Measurements from ENCODE around the gene SSTR3. TPM values are rescaled to one million over a fixed set of nuclear protein-coding genes. Genes with fewer than 3 reads are reported as not detected.

SSTR3 gene
- total and polyA plus RNA-seq, 2 of the 13 experiments (the other 11 are each of a cell fraction or from before 2014, with no cell fraction given), result 0.08 to 0.64 TPM

DNA sequence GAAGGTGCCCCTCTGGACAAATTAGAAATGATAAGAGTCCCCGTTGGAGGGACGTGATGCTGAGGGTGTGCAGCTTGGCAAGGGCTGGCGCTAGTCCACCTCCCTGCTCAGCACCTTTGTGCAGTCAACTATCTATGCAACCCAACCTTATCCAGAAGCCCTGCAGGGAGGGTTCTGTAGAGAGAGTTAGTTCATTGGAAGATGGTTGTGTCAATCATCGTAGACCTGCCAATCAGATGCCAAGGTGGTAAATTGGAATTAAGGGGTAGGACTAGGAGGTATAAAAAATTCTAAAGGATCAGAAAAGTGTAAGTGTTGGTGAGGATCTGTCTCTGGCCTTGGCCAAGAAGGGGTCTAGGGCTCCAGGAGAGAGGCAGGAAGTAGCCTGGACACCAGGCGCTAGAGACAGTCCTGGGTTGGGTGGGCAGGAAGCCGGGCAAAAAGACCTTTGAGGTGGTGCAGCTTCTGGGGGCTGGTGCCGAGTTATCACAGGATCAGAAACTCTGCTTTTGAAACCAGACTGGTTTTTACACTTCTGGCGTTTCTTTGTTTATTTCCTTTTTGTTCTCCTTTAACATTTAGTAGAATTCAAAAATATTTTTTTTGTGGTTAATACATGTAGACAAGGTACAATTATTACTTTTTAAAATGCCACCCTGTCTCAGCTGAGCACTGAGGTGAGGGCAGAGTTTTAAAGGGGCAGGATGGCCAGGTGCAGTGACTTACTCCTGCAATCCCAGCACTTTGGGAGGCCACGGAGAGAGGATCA lies 25.9 kb downstream of the SSTR3 start:
- H4K20me1 ChIP-seq (ENCODE audit: insufficient read depth, low read length), result no peaks in the 10 kb centered on the region
- no peak overlapping the region for H3K27ac ChIP-seq (ENCODE audit: extremely low read length, insufficient read depth, low read length)
- H3K4me3 ChIP-seq (replicated peaks in 1 of 3; ENCODE audit: insufficient read depth in 1 of 3, low read depth in 2 of 3, low read length in 3 of 3), result no peak overlapping the region
- no peaks in the 10 kb centered on the region for H3K79me2 ChIP-seq (ENCODE audit: insufficient read depth, low read length)
- intact Hi-C loops (cut with micrococcal nuclease; ENCODE audit: unreplicated experiment) (no loop called here), in situ Hi-C loops (cut with HindIII; ENCODE audit: extremely low pct_ligation_motif_present, low pct_unique_long_range_greater_than_20kb) (no loop called here)
- FAIRE-seq, result no peak
- DNase-seq (ENCODE audit: low spot score), result peak; percentile 64
- ChIA-PET POLR2A (interaction anchor here (2.2 kb wide), 2 partner anchors 11 to 13 kb away, joined by 7 to 11 read pairs; no protein-coding TSS in a partner anchor), CTCF (ENCODE audit: low intra/inter-chr PET ratio, low total read pairs) (no interaction called here)
- H3K4me1 ChIP-seq (ENCODE audit: insufficient read depth, low read length), result peaks cover 22% of the 10 kb centered on the region
- H2AFZ ChIP-seq (ENCODE audit: low read length), result no peak overlapping the region
- no peak overlapping the region for H3K9ac ChIP-seq (ENCODE audit: insufficient read depth, low read depth, low read length)
- no peaks in the 10 kb centered on the region for H3K36me3 ChIP-seq (replicated peaks in 1 of 2; ENCODE audit: control insufficient read depth in 1 of 2, insufficient read depth in 2 of 2, low read length in 2 of 2)
- WGBS (ENCODE audit: low lambda C conversion rate), result 70% methylated on average over 9 of the region's 9 CpGs
- ATAC-seq, result peak; percentile 44
- H3K4me2 ChIP-seq (ENCODE audit: low read depth, low read length), result no peak overlapping the region; the same call in 1 of the 2 replicates
- no peaks in the 10 kb centered on the region for H3K27me3 ChIP-seq (ENCODE audit: control insufficient read depth in 1 of 2, insufficient read depth in 2 of 2, low read length in 2 of 2)
- H3K9me3 ChIP-seq (ENCODE audit: low read length), result no peaks in the 10 kb centered on the region
- no TSS peak for BruUV-seq (replicated peaks)
- TF ChIP-seq ZMYM2 (CRISPR knock-in tag; IDR thresholded peaks at IDR 0.05), result no peak
- no peak for TF ChIP-seq ZNF232 (CRISPR knock-in tag; IDR thresholded peaks at IDR 0.05; ENCODE audit: borderline replicate concordance)
- TF ChIP-seq, protein P1, sequence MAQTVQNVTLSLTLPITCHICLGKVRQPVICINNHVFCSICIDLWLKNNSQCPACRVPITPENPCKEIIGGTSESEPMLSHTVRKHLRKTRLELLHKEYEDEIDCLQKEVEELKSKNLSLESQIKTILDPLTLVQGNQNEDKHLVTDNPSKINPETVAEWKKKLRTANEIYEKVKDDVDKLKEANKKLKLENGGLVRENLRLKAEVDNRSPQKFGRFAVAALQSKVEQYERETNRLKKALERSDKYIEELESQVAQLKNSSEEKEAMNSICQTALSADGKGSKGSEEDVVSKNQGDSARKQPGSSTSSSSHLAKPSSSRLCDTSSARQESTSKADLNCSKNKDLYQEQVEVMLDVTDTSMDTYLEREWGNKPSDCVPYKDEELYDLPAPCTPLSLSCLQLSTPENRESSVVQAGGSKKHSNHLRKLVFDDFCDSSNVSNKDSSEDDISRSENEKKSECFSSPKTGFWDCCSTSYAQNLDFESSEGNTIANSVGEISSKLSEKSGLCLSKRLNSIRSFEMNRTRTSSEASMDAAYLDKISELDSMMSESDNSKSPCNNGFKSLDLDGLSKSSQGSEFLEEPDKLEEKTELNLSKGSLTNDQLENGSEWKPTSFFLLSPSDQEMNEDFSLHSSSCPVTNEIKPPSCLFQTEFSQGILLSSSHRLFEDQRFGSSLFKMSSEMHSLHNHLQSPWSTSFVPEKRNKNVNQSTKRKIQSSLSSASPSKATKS (CRISPR knock-in tag; IDR thresholded peaks at IDR 0.05), result no peak
- TF ChIP-seq ZNF768 (CRISPR knock-in tag; IDR thresholded peaks at IDR 0.05), result no peak
- no peak for TF ChIP-seq RARG (CRISPR knock-in tag; IDR thresholded peaks at IDR 0.05; ENCODE audit: low read depth)
- TF ChIP-seq, protein P2, sequence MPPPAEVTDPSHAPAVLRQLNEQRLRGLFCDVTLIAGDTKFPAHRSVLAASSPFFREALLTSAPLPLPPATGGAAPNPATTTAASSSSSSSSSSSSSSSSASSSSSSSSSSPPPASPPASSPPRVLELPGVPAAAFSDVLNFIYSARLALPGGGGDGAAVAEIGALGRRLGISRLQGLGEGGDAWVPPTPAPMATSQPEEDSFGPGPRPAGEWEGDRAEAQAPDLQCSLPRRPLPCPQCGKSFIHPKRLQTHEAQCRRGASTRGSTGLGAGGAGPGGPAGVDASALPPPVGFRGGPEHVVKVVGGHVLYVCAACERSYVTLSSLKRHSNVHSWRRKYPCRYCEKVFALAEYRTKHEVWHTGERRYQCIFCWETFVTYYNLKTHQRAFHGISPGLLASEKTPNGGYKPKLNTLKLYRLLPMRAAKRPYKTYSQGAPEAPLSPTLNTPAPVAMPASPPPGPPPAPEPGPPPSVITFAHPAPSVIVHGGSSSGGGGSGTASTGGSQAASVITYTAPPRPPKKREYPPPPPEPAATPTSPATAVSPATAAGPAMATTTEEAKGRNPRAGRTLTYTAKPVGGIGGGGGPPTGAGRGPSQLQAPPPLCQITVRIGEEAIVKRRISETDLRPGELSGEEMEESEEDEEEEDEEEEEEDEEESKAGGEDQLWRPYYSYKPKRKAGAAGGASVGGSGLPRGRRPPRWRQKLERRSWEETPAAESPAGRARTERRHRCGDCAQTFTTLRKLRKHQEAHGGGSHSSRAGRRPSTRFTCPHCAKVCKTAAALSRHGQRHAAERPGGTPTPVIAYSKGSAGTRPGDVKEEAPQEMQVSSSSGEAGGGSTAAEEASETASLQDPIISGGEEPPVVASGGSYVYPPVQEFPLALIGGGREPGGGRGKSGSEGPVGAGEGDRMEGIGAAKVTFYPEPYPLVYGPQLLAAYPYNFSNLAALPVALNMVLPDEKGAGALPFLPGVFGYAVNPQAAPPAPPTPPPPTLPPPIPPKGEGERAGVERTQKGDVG (CRISPR knock-in tag; IDR thresholded peaks at IDR 0.05; ENCODE audit: borderline replicate concordance), result no peak
- TF ChIP-seq, protein P3, sequence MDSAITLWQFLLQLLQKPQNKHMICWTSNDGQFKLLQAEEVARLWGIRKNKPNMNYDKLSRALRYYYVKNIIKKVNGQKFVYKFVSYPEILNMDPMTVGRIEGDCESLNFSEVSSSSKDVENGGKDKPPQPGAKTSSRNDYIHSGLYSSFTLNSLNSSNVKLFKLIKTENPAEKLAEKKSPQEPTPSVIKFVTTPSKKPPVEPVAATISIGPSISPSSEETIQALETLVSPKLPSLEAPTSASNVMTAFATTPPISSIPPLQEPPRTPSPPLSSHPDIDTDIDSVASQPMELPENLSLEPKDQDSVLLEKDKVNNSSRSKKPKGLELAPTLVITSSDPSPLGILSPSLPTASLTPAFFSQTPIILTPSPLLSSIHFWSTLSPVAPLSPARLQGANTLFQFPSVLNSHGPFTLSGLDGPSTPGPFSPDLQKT (CRISPR knock-in tag; IDR thresholded peaks at IDR 0.05; ENCODE audit: borderline replicate concordance), result no peak
- TF ChIP-seq, protein P4, sequence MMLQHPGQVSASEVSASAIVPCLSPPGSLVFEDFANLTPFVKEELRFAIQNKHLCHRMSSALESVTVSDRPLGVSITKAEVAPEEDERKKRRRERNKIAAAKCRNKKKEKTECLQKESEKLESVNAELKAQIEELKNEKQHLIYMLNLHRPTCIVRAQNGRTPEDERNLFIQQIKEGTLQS (CRISPR knock-in tag; IDR thresholded peaks at IDR 0.05), result no peak
- TF ChIP-seq, protein P5, sequence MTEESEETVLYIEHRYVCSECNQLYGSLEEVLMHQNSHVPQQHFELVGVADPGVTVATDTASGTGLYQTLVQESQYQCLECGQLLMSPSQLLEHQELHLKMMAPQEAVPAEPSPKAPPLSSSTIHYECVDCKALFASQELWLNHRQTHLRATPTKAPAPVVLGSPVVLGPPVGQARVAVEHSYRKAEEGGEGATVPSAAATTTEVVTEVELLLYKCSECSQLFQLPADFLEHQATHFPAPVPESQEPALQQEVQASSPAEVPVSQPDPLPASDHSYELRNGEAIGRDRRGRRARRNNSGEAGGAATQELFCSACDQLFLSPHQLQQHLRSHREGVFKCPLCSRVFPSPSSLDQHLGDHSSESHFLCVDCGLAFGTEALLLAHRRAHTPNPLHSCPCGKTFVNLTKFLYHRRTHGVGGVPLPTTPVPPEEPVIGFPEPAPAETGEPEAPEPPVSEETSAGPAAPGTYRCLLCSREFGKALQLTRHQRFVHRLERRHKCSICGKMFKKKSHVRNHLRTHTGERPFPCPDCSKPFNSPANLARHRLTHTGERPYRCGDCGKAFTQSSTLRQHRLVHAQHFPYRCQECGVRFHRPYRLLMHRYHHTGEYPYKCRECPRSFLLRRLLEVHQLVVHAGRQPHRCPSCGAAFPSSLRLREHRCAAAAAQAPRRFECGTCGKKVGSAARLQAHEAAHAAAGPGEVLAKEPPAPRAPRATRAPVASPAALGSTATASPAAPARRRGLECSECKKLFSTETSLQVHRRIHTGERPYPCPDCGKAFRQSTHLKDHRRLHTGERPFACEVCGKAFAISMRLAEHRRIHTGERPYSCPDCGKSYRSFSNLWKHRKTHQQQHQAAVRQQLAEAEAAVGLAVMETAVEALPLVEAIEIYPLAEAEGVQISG (CRISPR knock-in tag; IDR thresholded peaks at IDR 0.05), result no peak
- TF ChIP-seq ZZZ3 (CRISPR knock-in tag; IDR thresholded peaks at IDR 0.05; ENCODE audit: borderline replicate concordance), result no peak
- TF ChIP-seq, protein P6, sequence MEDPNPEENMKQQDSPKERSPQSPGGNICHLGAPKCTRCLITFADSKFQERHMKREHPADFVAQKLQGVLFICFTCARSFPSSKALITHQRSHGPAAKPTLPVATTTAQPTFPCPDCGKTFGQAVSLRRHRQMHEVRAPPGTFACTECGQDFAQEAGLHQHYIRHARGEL (CRISPR knock-in tag; IDR thresholded peaks at IDR 0.05), result no peak
- TF ChIP-seq RBFOX2 (IDR thresholded peaks at IDR 0.05; ENCODE audit: low read depth, low read length), result no peak
- TF ChIP-seq ZNF589 (CRISPR knock-in tag; conservative IDR thresholded peaks at IDR 0.05), result no peak
